HEK293 (cell line): Measurements from ENCODE around the gene PRRT2.

Source experiments
- CTCF ChIA-PET: fragments of 350-600 bp; formaldehyde crosslinking; extraction: SDS; loops from one replicate; lab custom pipeline; 2021; ENCODE audit warnings: antibody characterized with exemption; lab: Yijun Ruan, JAX
- POLR2A ChIA-PET: fragments of 300-600 bp; formaldehyde crosslinking; extraction: SDS; loops from one replicate; lab custom pipeline; 2020; ENCODE audit warnings: antibody characterized with exemption, inconsistent platforms; lab: Yijun Ruan, JAX
- H3K27ac ChIP-seq: fragments of 200-500 bp; sonication (Bioruptor generic); 2 replicates; pipeline ENCODE4 v1.5.1; 2014; ENCODE audit warnings: low read depth, low read length, control low read depth, inconsistent platforms; ENCODE audit errors: extremely low read depth
- H3K36me3 ChIP-seq, 2 experiments: fragments of 200-500 bp in 1 of 2; sonication (Bioruptor generic) in 1 of 2; 1 replicate in 1 of 2; 2 replicates in 1 of 2; pipeline ENCODE4 v1.5.1; 2014 to 2017; ENCODE audit warnings: inconsistent platforms in 2 of 2, low read length in 2 of 2; ENCODE audit not compliant: control insufficient read depth in 2 of 2, insufficient read depth in 1 of 2
- H3K4me1 ChIP-seq: fragments of 200-500 bp; sonication (Bioruptor generic); 2 replicates; pipeline ENCODE4 v1.5.1; 2014; ENCODE audit warnings: mild to moderate bottlenecking, low read length, inconsistent platforms; ENCODE audit not compliant: control insufficient read depth, insufficient read depth
- H3K4me3 ChIP-seq: 2 replicates; pipeline ENCODE4 v1.5.1; 2011; ENCODE audit warnings: low read depth, mild to moderate bottlenecking, control low read depth, low read length, moderate library complexity
- H3K9me3 ChIP-seq: fragments of 200-500 bp; sonication (Bioruptor generic); 2 replicates; pipeline ENCODE4 v1.5.1; 2014; ENCODE audit warnings: low read depth, low read length, inconsistent platforms; ENCODE audit not compliant: control insufficient read depth, insufficient read depth
- GLIS1 ChIP-seq: fragments of 450-650 bp; formaldehyde crosslinking; IDR thresholded peaks from 2 replicates; pipeline ENCODE4 v1.5.1; 2016; ENCODE audit warnings: missing biosample characterization, missing genetic modification characterization
- GLIS2 ChIP-seq: fragments of 450-650 bp; formaldehyde crosslinking; IDR thresholded peaks from 2 replicates; pipeline ENCODE4 v1.5.1; 2016; ENCODE audit warnings: missing biosample characterization, missing genetic modification characterization
- OVOL3 ChIP-seq: fragments of 450-650 bp; formaldehyde crosslinking; IDR thresholded peaks from 2 replicates; pipeline ENCODE4 v1.5.1; 2016; ENCODE audit warnings: missing biosample characterization, missing genetic modification characterization
- SALL2 ChIP-seq: fragments of 450-650 bp; formaldehyde crosslinking; IDR thresholded peaks from 2 replicates; pipeline ENCODE4 v1.5.0; 2017; ENCODE audit warnings: missing biosample characterization, mild to moderate bottlenecking, missing genetic modification characterization, borderline replicate concordance
- ZBTB20 ChIP-seq: fragments of 450-650 bp; formaldehyde crosslinking; IDR thresholded peaks from 2 replicates; pipeline ENCODE4 v1.5.1; 2016; ENCODE audit warnings: missing biosample characterization, missing genetic modification characterization
- ZFP41 ChIP-seq: fragments of 450-650 bp; formaldehyde crosslinking; IDR thresholded peaks from 2 replicates; pipeline ENCODE4 v1.5.1; 2016; ENCODE audit warnings: missing biosample characterization, missing genetic modification characterization, borderline replicate concordance
- ZIC2 ChIP-seq: fragments of 450-650 bp; formaldehyde crosslinking; IDR thresholded peaks from 2 replicates; pipeline ENCODE4 v1.5.1; 2016; ENCODE audit warnings: missing biosample characterization, missing genetic modification characterization
- ZNF239 ChIP-seq: fragments of 450-650 bp; formaldehyde crosslinking; IDR thresholded peaks from 2 replicates; pipeline ENCODE4 v1.5.1; 2016; ENCODE audit warnings: missing biosample characterization, missing genetic modification characterization
- ZNF335 ChIP-seq: fragments of 450-650 bp; formaldehyde crosslinking; conservative IDR thresholded peaks from 2 replicates; pipeline ENCODE4 v1.5.1; 2016; ENCODE audit warnings: missing biosample characterization, missing genetic modification characterization
- ZNF341 ChIP-seq: fragments of 450-650 bp; formaldehyde crosslinking; IDR thresholded peaks from 2 replicates; pipeline ENCODE4; 2016; ENCODE audit warnings: low read depth, missing biosample characterization, missing genetic modification characterization
- ZNF366 ChIP-seq: fragments of 450-650 bp; formaldehyde crosslinking; conservative IDR thresholded peaks from 2 replicates; pipeline ENCODE4 v1.5.1; 2016; ENCODE audit warnings: missing biosample characterization, missing genetic modification characterization
- ZNF416 ChIP-seq: fragments of 450-650 bp; formaldehyde crosslinking; IDR thresholded peaks from 2 replicates; pipeline ENCODE4 v1.5.1; 2016; ENCODE audit warnings: missing biosample characterization, missing genetic modification characterization
- ZNF426 ChIP-seq: fragments of 450-650 bp; formaldehyde crosslinking; IDR thresholded peaks from 2 replicates; pipeline ENCODE4 v1.5.1; 2017; ENCODE audit warnings: missing biosample characterization, missing genetic modification characterization, mild to moderate bottlenecking, inconsistent platforms, moderate library complexity
- ZNF473 ChIP-seq: fragments of 450-650 bp; formaldehyde crosslinking; IDR thresholded peaks from 2 replicates; pipeline ENCODE4 v1.5.1; 2017; ENCODE audit warnings: missing biosample characterization, missing genetic modification characterization
- ZNF549 ChIP-seq: fragments of 450-650 bp; IDR thresholded peaks from 2 replicates; pipeline ENCODE4 v1.5.1; 2018; ENCODE audit warnings: missing biosample characterization, missing genetic modification characterization, mild to moderate bottlenecking, inconsistent platforms, moderate library complexity
- ZNF629 ChIP-seq: fragments of 450-650 bp; formaldehyde crosslinking; IDR thresholded peaks from 2 replicates; pipeline ENCODE4 v1.5.1; 2017; ENCODE audit warnings: missing biosample characterization, missing genetic modification characterization
- ZNF660 ChIP-seq: fragments of 450-650 bp; IDR thresholded peaks from 2 replicates; pipeline ENCODE4 v1.5.1; 2018; ENCODE audit warnings: missing biosample characterization, mild to moderate bottlenecking, missing genetic modification characterization
- ZNF701 ChIP-seq: fragments of 450-650 bp; formaldehyde crosslinking; IDR thresholded peaks from 2 replicates; pipeline ENCODE4 v1.5.1; 2016; ENCODE audit warnings: missing biosample characterization, missing genetic modification characterization
- ZNF785 ChIP-seq: fragments of 450-650 bp; formaldehyde crosslinking; IDR thresholded peaks from 2 replicates; pipeline ENCODE4 v1.5.1; 2016; ENCODE audit warnings: missing biosample characterization, missing genetic modification characterization
- TF ChIP-seq, protein P1 (sequence below): fragments of 450-650 bp; formaldehyde crosslinking; conservative IDR thresholded peaks from 2 replicates; pipeline ENCODE4 v1.5.1; 2016; ENCODE audit warnings: low read depth, missing biosample characterization, missing genetic modification characterization
- TF ChIP-seq, protein P2 (sequence below): fragments of 450-650 bp; formaldehyde crosslinking; IDR thresholded peaks from 2 replicates; pipeline ENCODE4 v1.5.1; 2016; ENCODE audit warnings: missing biosample characterization, missing genetic modification characterization
- TF ChIP-seq, protein P3 (sequence below): fragments of 450-650 bp; formaldehyde crosslinking; IDR thresholded peaks from 2 replicates; pipeline ENCODE4 v1.5.1; 2016; ENCODE audit warnings: missing biosample characterization, missing genetic modification characterization
- TF ChIP-seq, protein P4 (sequence below): fragments of 450-650 bp; formaldehyde crosslinking; IDR thresholded peaks from 2 replicates; pipeline ENCODE4 v1.5.1; 2016; ENCODE audit warnings: missing biosample characterization, missing genetic modification characterization, borderline replicate concordance

Gene PRRT2

DNA sequence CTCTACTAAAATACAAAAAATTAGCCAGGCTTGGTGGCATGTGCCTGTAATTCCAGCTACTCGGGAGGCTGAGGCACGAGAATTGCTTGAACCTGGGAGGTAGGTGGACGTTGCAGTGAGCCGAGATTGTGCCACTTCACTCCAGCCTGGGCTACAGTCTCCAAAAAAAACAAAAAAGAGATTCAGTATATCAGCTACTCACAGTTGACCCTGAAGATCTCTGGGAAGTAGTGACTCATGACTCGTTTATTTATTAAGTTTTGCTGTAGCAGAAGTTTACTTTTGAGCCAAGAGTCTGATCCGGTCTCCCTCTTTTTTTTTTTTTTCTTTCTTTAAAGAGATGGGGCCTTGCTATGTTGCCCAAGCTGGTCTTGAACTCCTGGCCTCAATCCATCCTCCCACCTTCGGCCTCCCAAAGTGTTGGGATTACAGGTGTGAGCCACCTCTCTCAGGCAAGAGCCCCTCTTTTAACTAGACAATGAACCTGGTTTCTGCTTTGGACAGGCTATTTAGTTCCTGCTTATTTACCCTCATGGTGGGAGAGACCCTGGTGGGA lies 12.7 kb downstream of the PRRT2 start (continued):
- 0 out of 2 replicates have a peak, but pooled peaks have one; percentile 11 for TF ChIP-seq ZNF366
- no peak for TF ChIP-seq ZNF416 (tag by site-specific recombination)
- TF ChIP-seq OVOL3 (tag by site-specific recombination), result no peak
- TF ChIP-seq, protein P1, sequence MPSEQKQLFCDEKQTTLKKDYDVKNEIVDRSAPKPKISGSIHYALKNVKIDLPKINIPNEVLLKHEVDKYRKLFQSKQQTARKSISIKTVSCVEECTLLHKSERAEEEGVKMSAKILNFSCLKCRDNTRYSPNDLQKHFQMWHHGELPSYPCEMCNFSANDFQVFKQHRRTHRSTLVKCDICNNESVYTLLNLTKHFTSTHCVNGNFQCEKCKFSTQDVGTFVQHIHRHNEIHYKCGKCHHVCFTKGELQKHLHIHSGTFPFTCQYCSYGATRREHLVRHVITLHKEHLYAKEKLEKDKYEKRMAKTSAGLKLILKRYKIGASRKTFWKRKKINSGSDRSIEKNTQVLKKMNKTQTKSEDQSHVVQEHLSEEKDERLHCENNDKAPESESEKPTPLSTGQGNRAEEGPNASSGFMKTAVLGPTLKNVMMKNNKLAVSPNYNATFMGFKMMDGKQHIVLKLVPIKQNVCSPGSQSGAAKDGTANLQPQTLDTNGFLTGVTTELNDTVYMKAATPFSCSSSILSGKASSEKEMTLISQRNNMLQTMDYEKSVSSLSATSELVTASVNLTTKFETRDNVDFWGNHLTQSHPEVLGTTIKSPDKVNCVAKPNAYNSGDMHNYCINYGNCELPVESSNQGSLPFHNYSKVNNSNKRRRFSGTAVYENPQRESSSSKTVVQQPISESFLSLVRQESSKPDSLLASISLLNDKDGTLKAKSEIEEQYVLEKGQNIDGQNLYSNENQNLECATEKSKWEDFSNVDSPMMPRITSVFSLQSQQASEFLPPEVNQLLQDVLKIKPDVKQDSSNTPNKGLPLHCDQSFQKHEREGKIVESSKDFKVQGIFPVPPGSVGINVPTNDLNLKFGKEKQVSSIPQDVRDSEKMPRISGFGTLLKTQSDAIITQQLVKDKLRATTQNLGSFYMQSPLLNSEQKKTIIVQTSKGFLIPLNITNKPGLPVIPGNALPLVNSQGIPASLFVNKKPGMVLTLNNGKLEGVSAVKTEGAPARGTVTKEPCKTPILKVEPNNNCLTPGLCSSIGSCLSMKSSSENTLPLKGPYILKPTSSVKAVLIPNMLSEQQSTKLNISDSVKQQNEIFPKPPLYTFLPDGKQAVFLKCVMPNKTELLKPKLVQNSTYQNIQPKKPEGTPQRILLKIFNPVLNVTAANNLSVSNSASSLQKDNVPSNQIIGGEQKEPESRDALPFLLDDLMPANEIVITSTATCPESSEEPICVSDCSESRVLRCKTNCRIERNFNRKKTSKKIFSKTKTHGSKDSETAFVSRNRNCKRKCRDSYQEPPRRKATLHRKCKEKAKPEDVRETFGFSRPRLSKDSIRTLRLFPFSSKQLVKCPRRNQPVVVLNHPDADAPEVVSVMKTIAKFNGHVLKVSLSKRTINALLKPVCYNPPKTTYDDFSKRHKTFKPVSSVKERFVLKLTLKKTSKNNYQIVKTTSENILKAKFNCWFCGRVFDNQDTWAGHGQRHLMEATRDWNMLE (tag by site-specific recombination), result no peak
- TF ChIP-seq SALL2 (tag by site-specific recombination), result no peak

DNA sequence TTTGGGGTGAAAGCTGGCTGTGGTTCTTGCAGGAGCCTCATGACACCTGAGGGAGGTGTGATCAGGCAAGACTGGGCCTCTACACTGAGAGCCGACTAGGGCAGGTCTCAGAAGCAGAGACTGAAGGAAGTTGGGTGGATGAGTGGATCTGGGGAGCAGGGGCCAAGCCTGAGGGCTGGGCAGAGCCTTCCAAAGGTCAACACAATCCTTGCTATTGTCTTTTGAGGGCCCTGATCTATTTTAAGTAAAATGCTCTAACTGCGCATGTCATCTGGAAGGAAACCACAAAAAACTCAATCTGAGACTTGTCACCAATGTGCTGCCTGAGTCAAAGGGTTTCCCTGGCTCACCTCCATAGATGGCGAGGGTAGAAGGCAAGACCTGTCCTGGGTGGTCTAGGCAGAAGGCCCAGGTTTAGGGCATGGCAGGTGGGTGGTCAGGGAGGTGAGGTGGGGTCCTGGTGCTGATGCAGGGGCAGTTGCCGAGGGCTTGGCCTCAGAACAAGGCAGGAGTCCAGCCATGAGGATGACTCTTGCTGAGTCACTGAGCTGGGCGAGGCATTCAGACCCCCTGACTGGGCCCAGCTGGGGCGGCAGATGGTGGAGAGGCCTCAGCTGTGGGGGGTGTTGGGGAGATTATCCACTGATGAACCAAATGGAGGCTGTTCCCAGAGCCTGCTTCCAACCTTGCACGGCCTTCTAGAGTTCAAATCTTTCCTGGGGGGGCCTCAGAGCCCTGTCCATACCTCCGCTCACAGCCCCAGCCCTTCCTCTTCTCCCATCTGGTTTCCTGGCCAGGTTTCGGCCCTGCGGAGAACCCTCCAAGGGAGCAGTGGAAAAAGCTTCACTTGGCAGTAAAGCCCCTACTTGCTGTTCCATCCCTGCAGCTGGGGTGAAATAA lies 13.4 kb downstream of the PRRT2 start:
- CTCF ChIA-PET, result interaction anchor here (0.6 to 6.1 kb wide), 5 partner anchors 9 to 207 kb away, joined by 3 to 36 read pairs (median 3); partner anchors contain the start of gene PAGR1
- no peak for TF ChIP-seq ZBTB20 (tag by site-specific recombination)
- 0 out of 2 replicates have a peak, but pooled peaks have one; percentile 35 for TF ChIP-seq ZNF335 (tag by site-specific recombination)
- TF ChIP-seq ZNF341 (tag by site-specific recombination), result peak; percentile 46; the same call in 1 of the 2 replicates
- peak; percentile 94 for TF ChIP-seq ZIC2 (tag by site-specific recombination)
- TF ChIP-seq GLIS2 (tag by site-specific recombination), result peak; percentile 40; the same call in 1 of the 2 replicates
- TF ChIP-seq GLIS1 (tag by site-specific recombination), result peak; percentile 85
- no peak for TF ChIP-seq ZNF366
- no peak overlapping the region for H3K27ac ChIP-seq
- POLR2A ChIA-PET, result interaction anchor here (0.7 to 1.9 kb wide), 8 partner anchors 9 to 585 kb away, joined by 3 to 8 read pairs (median 4); partner anchors contain the start of genes PAGR1 and PRRT2
- H3K9me3 ChIP-seq, result no peaks in the 10 kb centered on the region
- H3K36me3 ChIP-seq, result peaks cover 0 to 8% of the 10 kb centered on the region in 2 experiments; a peak in 2 of 3 replicates
- H3K4me1 ChIP-seq, result 0 out of 2 replicates have a peak, but pooled peaks cover 2% of the 10 kb centered on the region
- no peak overlapping the region for H3K4me3 ChIP-seq

DNA sequence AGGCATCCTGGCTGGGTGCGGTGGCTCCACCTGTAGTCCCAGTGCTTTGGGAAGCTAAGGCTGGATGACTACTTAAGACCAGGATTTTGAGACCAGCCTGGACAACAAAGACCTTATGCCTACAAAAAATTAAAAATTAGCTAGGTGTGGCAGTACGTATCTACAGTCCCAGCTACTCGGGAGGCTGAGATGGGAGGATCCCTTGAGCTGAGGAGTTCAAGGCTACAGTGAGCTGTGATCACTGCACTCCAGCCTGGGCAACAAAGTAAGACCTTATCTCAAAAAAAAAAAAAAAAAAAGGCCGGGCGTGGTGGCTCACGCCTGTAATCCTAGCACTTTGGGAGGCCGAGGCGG lies 14.3 kb downstream of the PRRT2 start:
- ChIA-PET CTCF (interaction anchor here (0.6 to 6.1 kb wide), 6 partner anchors 10 to 249 kb away, joined by 3 to 36 read pairs (median 3); partner anchors contain the start of genes PAGR1, PPP4C and PRRT2), POLR2A (interaction anchor here (0.8 to 1.7 kb wide), 4 partner anchors 10 to 22 kb away, joined by 3 to 8 read pairs (median 4); partner anchors contain the start of genes PAGR1 and PRRT2)
- H3K4me3 ChIP-seq, result no peak overlapping the region
- no peaks in the 10 kb centered on the region for H3K4me1 ChIP-seq
- H3K27ac ChIP-seq, result no peak overlapping the region
- no peaks in the 10 kb centered on the region; a peak in 1 of 3 replicates for H3K36me3 ChIP-seq
- no peaks in the 10 kb centered on the region for H3K9me3 ChIP-seq
- TF ChIP-seq ZNF701 (no peak), ZNF629 (tag by site-specific recombination) (no peak), ZNF660 (tag by site-specific recombination) (no peak), ZNF785 (tag by site-specific recombination) (no peak), ZNF473 (no peak), ZNF239 (tag by site-specific recombination) (no peak), ZNF426 (tag by site-specific recombination) (no peak), ZFP41 (tag by site-specific recombination) (no peak), ZNF549 (tag by site-specific recombination) (no peak)
- TF ChIP-seq, protein P2, sequence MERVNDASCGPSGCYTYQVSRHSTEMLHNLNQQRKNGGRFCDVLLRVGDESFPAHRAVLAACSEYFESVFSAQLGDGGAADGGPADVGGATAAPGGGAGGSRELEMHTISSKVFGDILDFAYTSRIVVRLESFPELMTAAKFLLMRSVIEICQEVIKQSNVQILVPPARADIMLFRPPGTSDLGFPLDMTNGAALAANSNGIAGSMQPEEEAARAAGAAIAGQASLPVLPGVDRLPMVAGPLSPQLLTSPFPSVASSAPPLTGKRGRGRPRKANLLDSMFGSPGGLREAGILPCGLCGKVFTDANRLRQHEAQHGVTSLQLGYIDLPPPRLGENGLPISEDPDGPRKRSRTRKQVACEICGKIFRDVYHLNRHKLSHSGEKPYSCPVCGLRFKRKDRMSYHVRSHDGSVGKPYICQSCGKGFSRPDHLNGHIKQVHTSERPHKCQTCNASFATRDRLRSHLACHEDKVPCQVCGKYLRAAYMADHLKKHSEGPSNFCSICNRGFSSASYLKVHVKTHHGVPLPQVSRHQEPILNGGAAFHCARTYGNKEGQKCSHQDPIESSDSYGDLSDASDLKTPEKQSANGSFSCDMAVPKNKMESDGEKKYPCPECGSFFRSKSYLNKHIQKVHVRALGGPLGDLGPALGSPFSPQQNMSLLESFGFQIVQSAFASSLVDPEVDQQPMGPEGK (tag by site-specific recombination), result no peak
- TF ChIP-seq, protein P3, sequence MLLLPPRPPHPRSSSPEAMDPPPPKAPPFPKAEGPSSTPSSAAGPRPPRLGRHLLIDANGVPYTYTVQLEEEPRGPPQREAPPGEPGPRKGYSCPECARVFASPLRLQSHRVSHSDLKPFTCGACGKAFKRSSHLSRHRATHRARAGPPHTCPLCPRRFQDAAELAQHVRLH (tag by site-specific recombination), result no peak
- TF ChIP-seq, protein P4, sequence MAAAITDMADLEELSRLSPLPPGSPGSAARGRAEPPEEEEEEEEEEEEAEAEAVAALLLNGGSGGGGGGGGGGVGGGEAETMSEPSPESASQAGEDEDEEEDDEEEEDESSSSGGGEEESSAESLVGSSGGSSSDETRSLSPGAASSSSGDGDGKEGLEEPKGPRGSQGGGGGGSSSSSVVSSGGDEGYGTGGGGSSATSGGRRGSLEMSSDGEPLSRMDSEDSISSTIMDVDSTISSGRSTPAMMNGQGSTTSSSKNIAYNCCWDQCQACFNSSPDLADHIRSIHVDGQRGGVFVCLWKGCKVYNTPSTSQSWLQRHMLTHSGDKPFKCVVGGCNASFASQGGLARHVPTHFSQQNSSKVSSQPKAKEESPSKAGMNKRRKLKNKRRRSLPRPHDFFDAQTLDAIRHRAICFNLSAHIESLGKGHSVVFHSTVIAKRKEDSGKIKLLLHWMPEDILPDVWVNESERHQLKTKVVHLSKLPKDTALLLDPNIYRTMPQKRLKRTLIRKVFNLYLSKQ (tag by site-specific recombination), result no peak
